GM12801 (cell line): ENCODE measurements around the gene ABHD16B.

Experiments
- TF ChIP-seq, protein P1 (sequence below): IDR thresholded peaks from one replicate; pipeline ENCODE4 v1.5.1; 2011; ENCODE audit warnings: control low read depth; ENCODE audit not compliant: insufficient read length; ENCODE audit errors: extremely low read depth

Gene ABHD16B

DNA sequence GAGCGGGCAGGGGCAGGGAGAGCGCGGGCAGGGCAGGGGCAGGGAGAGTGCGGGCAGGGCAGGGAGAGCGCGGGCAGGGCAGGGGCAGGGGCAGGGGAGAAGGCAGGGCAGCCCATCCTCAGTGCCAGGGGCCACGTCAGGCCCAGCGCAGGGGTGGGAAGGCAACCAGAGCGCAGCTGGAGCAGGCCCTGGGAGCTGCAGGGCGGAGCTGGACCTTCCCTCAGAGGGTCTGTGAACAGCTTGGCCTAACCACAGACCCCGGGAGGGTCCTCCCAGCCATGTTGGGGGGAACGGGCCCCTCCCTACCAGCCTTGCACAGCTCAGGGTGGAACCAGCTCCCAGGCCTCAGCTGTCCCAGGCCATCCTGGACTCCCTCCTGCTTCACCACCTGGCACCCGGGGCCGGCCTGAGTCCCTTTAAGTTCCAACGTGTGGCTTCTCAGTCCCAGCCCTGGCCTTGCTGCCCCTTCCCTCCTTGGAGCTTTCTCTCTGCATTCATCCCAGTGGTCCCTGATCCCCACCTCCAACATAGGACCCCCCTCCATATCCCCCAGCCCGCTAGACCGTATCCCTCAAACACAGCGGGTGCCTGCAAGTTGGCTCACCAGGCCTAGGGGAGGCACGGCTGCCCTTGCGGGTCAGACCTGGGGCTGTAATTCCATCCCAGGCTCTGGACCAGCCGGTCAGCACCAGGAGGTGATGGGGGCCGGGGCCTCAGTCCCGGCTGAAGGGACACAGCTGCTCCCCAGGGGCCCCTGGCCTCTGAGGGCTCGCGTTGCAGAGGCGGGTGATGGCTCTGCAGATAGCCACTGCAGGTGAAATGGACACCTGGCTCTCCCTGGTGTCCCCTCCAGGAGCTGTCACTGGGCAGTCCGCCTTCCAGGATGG lies 24.6 kb upstream of the ABHD16B start:
- TF ChIP-seq, protein P1, sequence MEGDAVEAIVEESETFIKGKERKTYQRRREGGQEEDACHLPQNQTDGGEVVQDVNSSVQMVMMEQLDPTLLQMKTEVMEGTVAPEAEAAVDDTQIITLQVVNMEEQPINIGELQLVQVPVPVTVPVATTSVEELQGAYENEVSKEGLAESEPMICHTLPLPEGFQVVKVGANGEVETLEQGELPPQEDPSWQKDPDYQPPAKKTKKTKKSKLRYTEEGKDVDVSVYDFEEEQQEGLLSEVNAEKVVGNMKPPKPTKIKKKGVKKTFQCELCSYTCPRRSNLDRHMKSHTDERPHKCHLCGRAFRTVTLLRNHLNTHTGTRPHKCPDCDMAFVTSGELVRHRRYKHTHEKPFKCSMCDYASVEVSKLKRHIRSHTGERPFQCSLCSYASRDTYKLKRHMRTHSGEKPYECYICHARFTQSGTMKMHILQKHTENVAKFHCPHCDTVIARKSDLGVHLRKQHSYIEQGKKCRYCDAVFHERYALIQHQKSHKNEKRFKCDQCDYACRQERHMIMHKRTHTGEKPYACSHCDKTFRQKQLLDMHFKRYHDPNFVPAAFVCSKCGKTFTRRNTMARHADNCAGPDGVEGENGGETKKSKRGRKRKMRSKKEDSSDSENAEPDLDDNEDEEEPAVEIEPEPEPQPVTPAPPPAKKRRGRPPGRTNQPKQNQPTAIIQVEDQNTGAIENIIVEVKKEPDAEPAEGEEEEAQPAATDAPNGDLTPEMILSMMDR: no peak

GRCh38 chr20:63837479-63837878 lies 23.8 kb upstream of the ABHD16B start:
- TF ChIP-seq, protein P1: no peak

GRCh38 chr20:63839620-63840019 lies 21.7 kb upstream of the ABHD16B start:
- TF ChIP-seq, protein P1: no peak

GRCh38 chr20:63840405-63840828 lies 20.9 kb upstream of the ABHD16B start:
- TF ChIP-seq, protein P1: no peak

DNA sequence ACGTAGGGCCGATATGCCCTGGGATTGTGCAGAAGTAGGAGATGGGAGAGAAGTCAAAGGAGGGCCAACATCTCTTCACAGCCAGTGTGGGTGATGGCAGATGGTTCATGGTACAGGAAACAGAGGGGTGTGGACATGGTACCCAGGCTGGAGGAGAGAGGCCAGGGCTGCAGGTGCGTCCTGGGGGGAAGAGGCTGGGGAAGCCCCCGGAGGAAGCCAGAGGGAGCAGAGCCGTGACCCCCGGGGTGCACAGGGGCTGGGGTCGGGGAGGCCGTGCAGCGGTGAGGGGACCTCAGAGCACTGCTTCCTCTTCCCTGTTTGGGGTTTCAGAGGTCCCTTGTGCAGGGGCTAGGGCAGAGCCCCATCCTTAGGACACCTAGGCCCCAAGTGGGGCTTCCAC lies 19.0 kb upstream of the ABHD16B start:
- TF ChIP-seq, protein P1: no peak

- TF ChIP-seq, protein P1: no peak
Measured at GRCh38 chr20:63843222-63843621, 18.1 kb upstream of the ABHD16B start.

DNA sequence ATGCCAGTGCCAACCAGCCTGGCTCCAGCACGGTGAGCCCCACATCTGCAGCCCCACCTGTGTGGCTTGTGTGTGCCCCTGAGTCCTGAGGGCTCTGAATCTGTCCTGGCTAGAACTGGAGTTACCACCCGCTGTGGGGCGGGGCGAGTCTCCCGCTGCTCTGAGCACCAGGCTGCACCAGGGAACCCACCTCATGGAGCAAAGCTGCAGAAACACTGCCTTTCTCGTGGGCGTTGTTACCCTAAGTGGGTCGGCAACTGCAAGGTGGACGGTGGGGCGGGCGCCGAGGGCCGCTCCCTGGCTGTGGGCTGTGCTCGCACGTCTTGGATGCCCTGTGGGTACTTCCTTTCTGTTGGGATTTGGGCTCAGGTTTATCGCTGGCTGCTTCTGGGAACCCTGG lies 17.5 kb upstream of the ABHD16B start:
- TF ChIP-seq, protein P1: no peak
